ENCODE data around the gene RAD23B.

RAD23B gene

GRCh38 chr9:107268560-107268959, 14.5 kb upstream of the RAD23B start:
- no peak for DNase-seq (ENCODE audit: low read depth in 2 of 2)

GRCh38 chr9:107269254-107269653, 13.8 kb upstream of the RAD23B start:
- DNase-seq (ENCODE audit: low read depth in 2 of 2) = no peak

- no peak for DNase-seq (ENCODE audit: low read depth in 2 of 2)
Measured at GRCh38 chr9:107269681-107270080, 13.4 kb upstream of the RAD23B start.

- DNase-seq (ENCODE audit: low read depth in 2 of 2) = no peak
Measured at GRCh38 chr9:107270082-107270481, 13.0 kb upstream of the RAD23B start.

GRCh38 chr9:107270580-107270979, 12.5 kb upstream of the RAD23B start:
- DNase-seq (ENCODE audit: low read depth in 2 of 2) = no peak

GRCh38 chr9:107273634-107274033, 9.4 kb upstream of the RAD23B start:
- DNase-seq (ENCODE audit: low read depth in 2 of 2) = no peak

GRCh38 chr9:107274096-107274495, 9.0 kb upstream of the RAD23B start:
- no peak for DNase-seq (ENCODE audit: low read depth in 2 of 2)

GRCh38 chr9:107274953-107275422, 8.1 kb upstream of the RAD23B start:
- DNase-seq (ENCODE audit: low read depth in 2 of 2) = no peak

- DNase-seq (ENCODE audit: low read depth in 2 of 2) = no peak
Measured at GRCh38 chr9:107275530-107275929, 7.5 kb upstream of the RAD23B start.

- DNase-seq (ENCODE audit: low read depth in 2 of 2) = no peak
Measured at GRCh38 chr9:107276966-107277710, 5.9 kb upstream of the RAD23B start.

GRCh38 chr9:107277801-107278200, 5.3 kb upstream of the RAD23B start:
- DNase-seq (ENCODE audit: low read depth in 2 of 2) = no peak

GRCh38 chr9:107279086-107279485, 4.0 kb upstream of the RAD23B start:
- DNase-seq (ENCODE audit: low read depth in 2 of 2) = no peak

GRCh38 chr9:107280543-107280942, 2.5 kb upstream of the RAD23B start:
- no peak for DNase-seq (ENCODE audit: low read depth in 2 of 2)

GRCh38 chr9:107281184-107281583, 1.9 kb upstream of the RAD23B start:
- no peak for DNase-seq (ENCODE audit: low read depth in 2 of 2)

- no peak for DNase-seq (ENCODE audit: low read depth in 2 of 2)
Measured at GRCh38 chr9:107281922-107282667, 984 bp upstream of the RAD23B start.

GRCh38 chr9:107283623-107284616, 841 bp downstream of the RAD23B start:
- peak; percentile 32 to 51 for DNase-seq (ENCODE audit: low read depth in 2 of 2)

- DNase-seq (ENCODE audit: low read depth in 2 of 2) = no peak
Measured at GRCh38 chr9:107284636-107285035, 1.6 kb downstream of the RAD23B start.

- no peak for DNase-seq (ENCODE audit: low read depth in 2 of 2)
Measured at GRCh38 chr9:107285286-107285685, 2.2 kb downstream of the RAD23B start.

GRCh38 chr9:107286057-107286456, 3.0 kb downstream of the RAD23B start:
- DNase-seq (ENCODE audit: low read depth in 2 of 2) = no peak

GRCh38 chr9:107288701-107289100, 5.6 kb downstream of the RAD23B start:
- no peak for DNase-seq (ENCODE audit: low read depth in 2 of 2)

GRCh38 chr9:107290619-107291018, 7.5 kb downstream of the RAD23B start:
- DNase-seq (ENCODE audit: low read depth in 2 of 2) = no peak

Measured in activated CD4-positive, alpha-beta T cell treated with anti-CD3 and anti-CD28 coated beads for 24 hours (primary cell).